ENCODE measurements around the gene ETFA.
A peak's percentile ranks its signal among the peaks of the same experiment; 100 is the strongest.

The ETFA gene

GRCh38 chr15:76342058-76342381 is 30.8 kb upstream of the ETFA start:
- Histone ChIP-seq H3K27me3 (ENCODE audit: insufficient read depth, low read length) (no peaks in the 10 kb centered on the region; the same call in 1 of the 2 replicates), H3K4me2 (ENCODE audit: low read length) (no peak overlapping the region), H3K9me2 (ENCODE audit: low read depth, low read length) (no peaks in the 10 kb centered on the region), H2AFZ (ENCODE audit: low read length) (no peak overlapping the region), H3K4me1 (ENCODE audit: insufficient read depth, low read length, severe bottlenecking) (peaks cover 43% of the 10 kb centered on the region), H3K27ac (ENCODE audit: low read depth, low read length, poor library complexity, severe bottlenecking) (no peak overlapping the region), H3K79me2 (ENCODE audit: insufficient read depth, low read length) (no peaks in the 10 kb centered on the region), H3K9ac (ENCODE audit: low read length) (no peak overlapping the region), H3K36me3 (ENCODE audit: insufficient read depth, low read length) (no peaks in the 10 kb centered on the region), H3F3A (ENCODE audit: insufficient read depth, low read length) (no peaks in the 10 kb centered on the region), H3K9me3 (ENCODE audit: low read length) (no peaks in the 10 kb centered on the region), H4K20me1 (ENCODE audit: insufficient read depth, low read length) (no peaks in the 10 kb centered on the region), H3K4me3 (ENCODE audit: low read depth, low read length, poor library complexity, severe bottlenecking) (no peak overlapping the region)
- TF ChIP-seq CTCF (IDR thresholded peaks at IDR 0.05; ENCODE audit: low read length), result no peak
- TF ChIP-seq EZH2 (IDR thresholded peaks at IDR 0.05; ENCODE audit: borderline replicate concordance, low read length), result no peak

GRCh38 chr15:76341366-76342057 is 30.2 kb upstream of the ETFA start:
- Histone ChIP-seq H3F3A (ENCODE audit: insufficient read depth, low read length) (no peaks in the 10 kb centered on the region), H3K9me3 (ENCODE audit: low read length) (no peaks in the 10 kb centered on the region), H3K4me1 (ENCODE audit: insufficient read depth, low read length, severe bottlenecking) (peaks cover 47% of the 10 kb centered on the region), H4K20me1 (ENCODE audit: insufficient read depth, low read length) (no peaks in the 10 kb centered on the region), H3K36me3 (ENCODE audit: insufficient read depth, low read length) (no peaks in the 10 kb centered on the region), H3K9me2 (ENCODE audit: low read depth, low read length) (no peaks in the 10 kb centered on the region), H2AFZ (ENCODE audit: low read length) (no peak overlapping the region), H3K9ac (ENCODE audit: low read length) (no peak overlapping the region), H3K4me3 (ENCODE audit: low read depth, low read length, poor library complexity, severe bottlenecking) (no peak overlapping the region), H3K27me3 (ENCODE audit: insufficient read depth, low read length) (no peaks in the 10 kb centered on the region), H3K79me2 (ENCODE audit: insufficient read depth, low read length) (no peaks in the 10 kb centered on the region), H3K27ac (ENCODE audit: low read depth, low read length, poor library complexity, severe bottlenecking) (no peak overlapping the region), H3K4me2 (ENCODE audit: low read length) (peak overlapping the region; percentile 69; the same call in 1 of the 2 replicates)
- no peak for TF ChIP-seq EZH2 (IDR thresholded peaks at IDR 0.05; ENCODE audit: borderline replicate concordance, low read length)
- no peak for TF ChIP-seq CTCF (IDR thresholded peaks at IDR 0.05; ENCODE audit: low read length)

GRCh38 chr15:76340803-76341365 is 29.6 kb upstream of the ETFA start:
- peak overlapping the region; percentile 40 for H3K9ac ChIP-seq (ENCODE audit: low read length)
- peak overlapping the region; percentile 69 for H3K4me2 ChIP-seq (ENCODE audit: low read length)
- H3K79me2 ChIP-seq (ENCODE audit: insufficient read depth, low read length), result no peaks in the 10 kb centered on the region
- H3K4me1 ChIP-seq (ENCODE audit: insufficient read depth, low read length, severe bottlenecking), result peaks cover 47% of the 10 kb centered on the region
- H2AFZ ChIP-seq (ENCODE audit: low read length), result no peak overlapping the region
- H3K9me2 ChIP-seq (ENCODE audit: low read depth, low read length), result no peaks in the 10 kb centered on the region
- H3F3A ChIP-seq (ENCODE audit: insufficient read depth, low read length), result no peaks in the 10 kb centered on the region
- H3K36me3 ChIP-seq (ENCODE audit: insufficient read depth, low read length), result no peaks in the 10 kb centered on the region
- H3K27ac ChIP-seq (ENCODE audit: low read depth, low read length, poor library complexity, severe bottlenecking), result no peak overlapping the region
- H3K27me3 ChIP-seq (ENCODE audit: insufficient read depth, low read length), result no peaks in the 10 kb centered on the region
- H3K4me3 ChIP-seq (ENCODE audit: low read depth, low read length, poor library complexity, severe bottlenecking), result peak overlapping the region; percentile 59
- peak; percentile 38; the same call in 1 of the 2 replicates for TF ChIP-seq CTCF (IDR thresholded peaks at IDR 0.05; ENCODE audit: low read length)
- no peak for TF ChIP-seq EZH2 (IDR thresholded peaks at IDR 0.05; ENCODE audit: borderline replicate concordance, low read length)
- no peaks in the 10 kb centered on the region for H4K20me1 ChIP-seq (ENCODE audit: insufficient read depth, low read length)
- H3K9me3 ChIP-seq (ENCODE audit: low read length), result no peaks in the 10 kb centered on the region

All from OCI-LY1 (cell line).